Metanephros (tissue), 2 donors: ENCODE results near the gene KCTD2. TPM values are rescaled to one million over a fixed set of nuclear protein-coding genes. Genes with fewer than 3 reads are reported as not detected.

ENCODE experiments used
- small RNA-seq: library from RNA; depleted of rRNA; stranded (forward); fragments of <200 nt; gene quantifications from one replicate; pipeline ENCODE3, GENCODE V24; 2014; ENCODE audit warnings: low replicate concordance
- total RNA-seq: library from RNA; depleted of rRNA; stranded (reverse); fragments of >200 nt; gene quantifications from one replicate; pipeline ENCODE4 v1.2.3, GENCODE V29; 2014

KCTD2 gene
- total RNA-seq: 18.5 TPM

GRCh38 chr17:75046407-75047289, at the start of gene KCTD2, which contains the start of gene ATP5PD:
KCTD2 (plus strand) TSS chr17:75047225; CDS start chr17:75047251, 26 bp downstream.
ATP5PD (minus strand) TSS chr17:75046969; CDS start chr17:75042650, 4,319 bp downstream.

DNA sequence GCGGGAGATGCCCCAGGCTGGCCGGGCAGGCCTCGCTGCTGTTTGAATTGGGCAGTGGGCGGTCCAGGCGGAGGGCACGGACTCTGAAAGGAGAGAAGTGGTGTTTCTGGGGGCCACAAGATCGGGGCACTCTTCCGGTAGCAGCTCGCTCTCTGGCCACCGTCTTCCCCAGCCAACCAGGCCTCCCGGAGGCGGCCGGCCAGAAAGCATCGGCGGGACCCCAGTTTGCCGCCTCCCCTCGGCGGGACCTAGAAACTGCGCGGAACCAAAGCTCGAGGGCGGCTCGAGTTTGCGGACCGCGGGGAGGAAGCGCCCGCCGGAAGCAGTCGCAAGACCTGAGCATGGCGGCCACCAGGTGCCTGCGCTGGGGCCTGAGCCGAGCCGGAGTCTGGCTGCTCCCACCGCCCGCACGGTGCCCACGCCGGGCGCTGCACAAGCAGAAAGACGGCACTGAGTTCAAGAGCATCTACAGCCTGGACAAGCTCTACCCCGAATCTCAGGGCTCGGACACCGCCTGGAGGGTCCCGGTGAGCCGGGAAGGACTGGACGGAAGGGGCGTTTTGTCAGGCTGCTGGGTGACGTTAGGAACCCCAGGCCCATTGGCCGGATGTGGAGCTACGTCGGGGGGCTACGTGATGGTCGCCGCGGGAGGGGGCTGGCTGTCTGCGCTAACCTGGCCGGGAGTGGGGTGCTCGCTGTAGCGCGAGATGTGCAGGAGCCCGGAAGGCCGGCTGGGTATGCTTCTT, 34.5 kb upstream of the KCTD2 start, which contains the start of gene MRPL58:
MRPL58 (plus strand) TSS at position 325 of the 746 bp plus-strand sequence; CDS start at position 342, 17 bp downstream.

DNA sequence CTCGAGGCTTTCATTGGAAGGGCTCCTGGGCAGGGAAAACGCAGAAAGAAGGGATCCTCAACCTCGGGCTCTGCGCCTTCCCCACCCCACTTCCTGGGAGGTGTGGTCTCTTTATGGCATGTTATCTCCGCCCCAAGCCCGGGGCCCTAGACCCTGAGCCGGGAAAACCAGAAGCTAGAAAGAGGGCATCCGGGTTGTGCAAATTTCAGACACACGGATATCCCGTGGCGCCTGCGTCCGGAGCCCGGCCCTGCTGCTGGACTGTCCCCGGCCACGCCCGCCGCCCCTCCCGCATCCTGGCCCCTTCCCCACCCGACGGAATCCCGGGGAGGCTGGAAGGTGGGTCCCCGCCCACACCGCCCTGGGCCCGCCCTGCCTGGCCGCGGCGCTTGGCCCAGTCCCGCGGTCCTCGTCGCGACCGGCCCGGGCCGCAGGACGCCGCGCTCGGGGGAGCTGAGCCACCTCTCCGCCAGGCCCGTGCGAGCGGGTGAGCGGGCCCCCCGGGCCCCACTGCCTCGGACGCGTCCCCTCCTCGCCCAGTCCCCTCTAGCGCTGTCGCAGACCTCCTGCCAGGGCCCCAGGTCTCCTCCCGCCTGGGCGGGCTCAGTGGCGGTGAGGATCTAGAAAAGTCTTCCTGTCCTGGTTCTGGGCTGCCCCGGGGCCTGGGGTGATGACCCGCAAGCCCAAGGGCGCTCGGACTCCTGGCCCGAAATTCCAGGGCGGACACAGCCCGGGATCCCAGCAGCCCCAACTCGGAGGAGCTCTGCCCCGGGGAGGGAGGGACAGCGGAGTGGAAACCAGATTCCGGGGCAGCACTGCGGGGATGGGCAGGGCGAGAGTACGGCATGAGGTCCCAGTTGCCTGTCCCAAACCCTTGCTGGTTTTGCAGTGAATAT, 40.8 kb downstream of the KCTD2 start, which contains the start of gene SLC16A5:
SLC16A5 (plus strand) TSS at position 397 of the 896 bp plus-strand sequence. CDS start 5,683 bp downstream, outside the sequence.

GRCh38 chr17:75109407-75110233, 62.6 kb downstream of the KCTD2 start, which contains the start of gene ARMC7:
ARMC7 (plus strand) TSS chr17:75109969; CDS start chr17:75110289, 320 bp downstream.

Small RNAs within 50 kb of the gene (small RNA-seq; reads per million reads assigned to genes)
- gene AC111186.1 (not detected), gene RF00019 (not detected), gene RN7SL573P (not detected), gene RNU6-362P (not detected)

Other genes with a start within 250 kb of the KCTD2 start
- 1.2 TPM for gene GRIN2C, start 187.3 kb upstream of the KCTD2 start, total RNA-seq
- gene FDXR, start 174.2 kb upstream of the KCTD2 start, total RNA-seq: 7.5 TPM
- gene FADS6, start 153.6 kb upstream of the KCTD2 start, total RNA-seq: 0.64 TPM
- 0.64 TPM for gene USH1G, start 124.0 kb upstream of the KCTD2 start, total RNA-seq
- gene OTOP2, start 123.0 kb upstream of the KCTD2 start, total RNA-seq: not detected
- not detected for gene OTOP3, start 111.3 kb upstream of the KCTD2 start, total RNA-seq
- gene HID1, start 74.5 kb upstream of the KCTD2 start, total RNA-seq: 13.1 TPM
- 8.2 TPM for gene CDR2L, start 59.6 kb upstream of the KCTD2 start, total RNA-seq
- gene MRPL58, start 34.6 kb upstream of the KCTD2 start, total RNA-seq: 40.1 TPM
- 237 TPM for gene ATP5PD, start 256 bp upstream of the KCTD2 start, total RNA-seq
- gene SLC16A5, start 40.7 kb downstream of the KCTD2 start, total RNA-seq: 62.5 TPM
- 9.2 TPM for gene ARMC7, start 62.7 kb downstream of the KCTD2 start, total RNA-seq
- gene NT5C, start 84.5 kb downstream of the KCTD2 start, total RNA-seq: 72.2 TPM
- gene JPT1, start 107.3 kb downstream of the KCTD2 start, total RNA-seq: 53.8 TPM
- 209 TPM for gene SUMO2, start 135.7 kb downstream of the KCTD2 start, total RNA-seq
- 49.2 TPM for gene NUP85, start 158.5 kb downstream of the KCTD2 start, total RNA-seq
- 25.7 TPM for gene GGA3, start 214.4 kb downstream of the KCTD2 start, total RNA-seq
- gene MRPS7, start 214.7 kb downstream of the KCTD2 start, total RNA-seq: 48.6 TPM
- 16.1 TPM for gene MIF4GD, start 224.0 kb downstream of the KCTD2 start, total RNA-seq
- 8.6 TPM for gene SLC25A19, start 242.2 kb downstream of the KCTD2 start, total RNA-seq